Measurements from ENCODE around the gene SMIM36.

DNA sequence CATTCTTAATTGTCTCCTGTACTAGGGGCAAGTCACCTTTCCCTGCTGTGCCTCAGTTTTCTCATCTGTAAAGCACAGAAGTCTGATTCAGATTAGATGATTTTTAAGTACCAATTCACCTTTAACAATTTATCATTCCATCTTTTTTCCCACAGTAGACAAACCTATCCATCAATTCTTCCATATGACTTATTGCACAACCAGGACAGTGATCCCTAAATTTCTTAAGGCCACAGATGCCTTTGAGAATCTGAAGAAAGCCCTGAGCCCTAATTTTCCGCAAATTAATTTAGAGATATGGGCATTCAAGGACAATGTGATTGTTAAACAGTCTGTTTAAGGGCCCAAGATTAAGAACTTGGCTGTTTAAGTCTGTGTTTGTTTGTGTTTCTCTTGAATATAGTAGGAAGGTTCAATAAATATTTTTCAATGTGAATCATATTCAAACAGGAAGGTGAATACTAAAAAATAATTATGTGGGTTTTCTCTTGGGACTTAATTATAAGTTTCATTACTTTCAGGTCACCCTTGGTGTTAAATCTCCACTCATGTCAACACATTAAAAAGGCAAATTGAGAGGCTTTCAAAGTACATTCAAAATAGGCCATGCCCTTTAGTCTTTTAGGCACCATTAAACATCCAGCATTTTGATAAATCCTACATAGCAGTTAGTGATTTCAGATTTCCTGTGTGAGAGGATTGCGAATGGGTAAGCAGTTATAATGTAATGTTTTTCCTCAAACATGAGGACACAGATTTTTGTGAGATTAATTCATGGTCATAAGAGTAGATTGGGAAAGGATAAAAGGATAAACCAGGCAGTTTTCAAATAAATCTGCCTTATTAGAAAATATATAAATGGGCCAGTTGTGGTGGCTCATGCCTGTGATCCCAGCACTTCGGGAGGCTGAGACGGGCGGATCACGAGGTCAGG lies 54.7 kb downstream of the SMIM36 start:
- TF ChIP-seq, protein P1, sequence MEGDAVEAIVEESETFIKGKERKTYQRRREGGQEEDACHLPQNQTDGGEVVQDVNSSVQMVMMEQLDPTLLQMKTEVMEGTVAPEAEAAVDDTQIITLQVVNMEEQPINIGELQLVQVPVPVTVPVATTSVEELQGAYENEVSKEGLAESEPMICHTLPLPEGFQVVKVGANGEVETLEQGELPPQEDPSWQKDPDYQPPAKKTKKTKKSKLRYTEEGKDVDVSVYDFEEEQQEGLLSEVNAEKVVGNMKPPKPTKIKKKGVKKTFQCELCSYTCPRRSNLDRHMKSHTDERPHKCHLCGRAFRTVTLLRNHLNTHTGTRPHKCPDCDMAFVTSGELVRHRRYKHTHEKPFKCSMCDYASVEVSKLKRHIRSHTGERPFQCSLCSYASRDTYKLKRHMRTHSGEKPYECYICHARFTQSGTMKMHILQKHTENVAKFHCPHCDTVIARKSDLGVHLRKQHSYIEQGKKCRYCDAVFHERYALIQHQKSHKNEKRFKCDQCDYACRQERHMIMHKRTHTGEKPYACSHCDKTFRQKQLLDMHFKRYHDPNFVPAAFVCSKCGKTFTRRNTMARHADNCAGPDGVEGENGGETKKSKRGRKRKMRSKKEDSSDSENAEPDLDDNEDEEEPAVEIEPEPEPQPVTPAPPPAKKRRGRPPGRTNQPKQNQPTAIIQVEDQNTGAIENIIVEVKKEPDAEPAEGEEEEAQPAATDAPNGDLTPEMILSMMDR (IDR thresholded peaks at IDR 0.05) = no peak
- TF ChIP-seq POLR2A (IDR thresholded peaks at IDR 0.05; ENCODE audit: low read depth) (no peak), POLR2AphosphoS5 (IDR thresholded peaks at IDR 0.05) (no peak), EP300 (IDR thresholded peaks at IDR 0.05) (no peak)
